Measurements from ENCODE around the gene CALM3.
"Not testable (repeated sequence)": the region's sequence is repeated elsewhere in the genome, so short reads cannot be mapped to it uniquely, and the experiment has no call there.

CALM3 gene

GRCh38 chr19:46601318-46602224 lies at the start of gene CALM3:
Gene CALM3, plus strand, starts transcription at chr19:46601330. Its CDS starts 105 bp downstream, at chr19:46601435.
- DNase-seq, result no peak

GRCh38 chr19:46552891-46553290 lies 48.2 kb upstream of the CALM3 start:
- DNase-seq, result no peak

GRCh38 chr19:46554161-46554560 lies 47.0 kb upstream of the CALM3 start:
- no peak for DNase-seq

GRCh38 chr19:46555628-46556280 lies 45.4 kb upstream of the CALM3 start:
- no peak for DNase-seq

GRCh38 chr19:46556471-46556870 lies 44.7 kb upstream of the CALM3 start:
- DNase-seq, result not testable (repeated sequence)

GRCh38 chr19:46559203-46559602 lies 41.9 kb upstream of the CALM3 start:
- no peak for DNase-seq

- DNase-seq, result not testable (repeated sequence)
These were observed 41.5 kb upstream of the CALM3 start for GRCh38 chr19:46559675-46560074.

GRCh38 chr19:46564701-46565100 lies 36.4 kb upstream of the CALM3 start:
- DNase-seq, result no peak

- DNase-seq, result no peak
These were observed 29.6 kb upstream of the CALM3 start for GRCh38 chr19:46571495-46571894.

- no peak for DNase-seq
These were observed 27.2 kb upstream of the CALM3 start for GRCh38 chr19:46573679-46574498.

- no peak for DNase-seq
These were observed 26.6 kb upstream of the CALM3 start for GRCh38 chr19:46574533-46574932.

- no peak for DNase-seq
These were observed 22.7 kb upstream of the CALM3 start for GRCh38 chr19:46578450-46578849.

- DNase-seq, result no peak
These were observed 21.7 kb upstream of the CALM3 start for GRCh38 chr19:46579361-46579879.

- no peak for DNase-seq
These were observed 20.9 kb upstream of the CALM3 start for GRCh38 chr19:46580247-46580646.

GRCh38 chr19:46585539-46585938 lies 15.6 kb upstream of the CALM3 start:
- DNase-seq, result no peak

GRCh38 chr19:46586294-46586693 lies 14.8 kb upstream of the CALM3 start:
- no peak for DNase-seq

GRCh38 chr19:46587861-46588260 lies 13.3 kb upstream of the CALM3 start:
- DNase-seq, result no peak

- DNase-seq, result no peak
These were observed 9.9 kb upstream of the CALM3 start for GRCh38 chr19:46591254-46591653.

- no peak for DNase-seq
These were observed 9.3 kb upstream of the CALM3 start for GRCh38 chr19:46591870-46592269.

GRCh38 chr19:46596008-46596407 lies 5.1 kb upstream of the CALM3 start:
- no peak for DNase-seq

- DNase-seq, result no peak
These were observed 2.7 kb upstream of the CALM3 start for GRCh38 chr19:46598372-46598917.

GRCh38 chr19:46599716-46600373 lies 1.3 kb upstream of the CALM3 start:
- DNase-seq, result no peak

All from NCI-H1092 treated with DMSO at 0.1 percent for 48 hours (cell line).